PC-9 (cell line): ENCODE measurements around the gene SLC12A3. TPM values are rescaled to one million over a fixed set of nuclear protein-coding genes. Genes with fewer than 3 reads are reported as not detected.

Experiments used
- BruUV-seq: library from RNA; stranded (reverse); fragments of 400-500 nt; replicated peaks from 2 replicates; lab custom pipeline; 2021; lab: Mats Ljungman, UMichigan
- CTCF ChIA-PET: fragments of 300-600 bp; sonication (Branson Sonifier 250); formaldehyde crosslinking; loops from one replicate; lab custom pipeline; 2022; ENCODE audit warnings: antibody characterized with exemption; lab: Charles Lee
- POLR2A ChIA-PET: fragments of 300-600 bp; sonication (Branson Sonifier 250); formaldehyde crosslinking; loops from one replicate; lab custom pipeline; 2022; ENCODE audit warnings: antibody characterized with exemption; ENCODE audit not compliant: unreplicated experiment; lab: Charles Lee
- DNase-seq, 2 experiments: peaks; one replicate each; pipeline versions ENCODE4 v3.0.0 to v3.0.0-alpha.2; 2015 to 2022; ENCODE audit warnings: mixed read lengths in 1 of 2
- H2AFZ ChIP-seq: fragments of 200-600 bp; sonication (generic); 2 replicates; pipeline ENCODE4 v1.8.1; 2017; ENCODE audit warnings: antibody characterized with exemption
- H3F3A ChIP-seq: fragments of 200-600 bp; sonication (generic); 2 replicates; pipeline ENCODE4 v1.8.1; 2017; ENCODE audit warnings: antibody characterized with exemption, mild to moderate bottlenecking, low read depth; ENCODE audit not compliant: insufficient read depth
- H3K27ac ChIP-seq: fragments of 200-600 bp; sonication (generic); 2 replicates; pipeline ENCODE4 v1.6.1; 2016; ENCODE audit warnings: mixed run types
- H3K27me3 ChIP-seq: fragments of 200-600 bp; sonication (generic); 2 replicates; pipeline ENCODE4 v1.6.1; 2016; ENCODE audit warnings: low read depth, mixed run types; ENCODE audit not compliant: insufficient read depth
- H3K36me3 ChIP-seq: fragments of 200-600 bp; sonication (generic); 2 replicates; pipeline ENCODE4 v1.6.1; 2016; ENCODE audit warnings: low read depth, mixed run types
- H3K4me1 ChIP-seq: fragments of 200-600 bp; sonication (generic); replicated peaks from 2 replicates; pipeline ENCODE4 v1.6.1; 2016; ENCODE audit warnings: mixed run types; ENCODE audit not compliant: insufficient read depth
- H3K4me2 ChIP-seq: fragments of 200-600 bp; sonication (generic); 2 replicates; pipeline ENCODE4 v1.6.1; 2017; ENCODE audit warnings: mixed run types
- H3K4me3 ChIP-seq: fragments of 200-600 bp; sonication (generic); 2 replicates; pipeline ENCODE4 v1.6.1; 2016; ENCODE audit warnings: mixed run types
- H3K79me2 ChIP-seq: fragments of 200-600 bp; sonication (generic); 2 replicates; pipeline ENCODE4 v1.6.1; 2017; ENCODE audit warnings: low read depth, mixed run types
- H3K9me2 ChIP-seq: fragments of 200-600 bp; sonication (generic); 2 replicates; pipeline ENCODE4 v1.8.1; 2017; ENCODE audit warnings: mild to moderate bottlenecking; ENCODE audit not compliant: insufficient read depth
- H3K9me3 ChIP-seq: fragments of 200-600 bp; sonication (generic); 2 replicates; pipeline ENCODE4 v1.8.1; 2016; ENCODE audit warnings: low read depth; ENCODE audit not compliant: insufficient read depth
- H4K20me1 ChIP-seq: fragments of 200-600 bp; sonication (generic); 2 replicates; pipeline ENCODE4 v1.8.1; 2017; ENCODE audit not compliant: insufficient read depth
- CTCF ChIP-seq: fragments of 200-600 bp; sonication (generic); conservative IDR thresholded peaks from 2 replicates; pipeline ENCODE4 v1.6.1; 2017; ENCODE audit warnings: mixed run types, antibody characterized with exemption, mild to moderate bottlenecking, moderate library complexity
- EZH2 ChIP-seq: fragments of 200-600 bp; sonication (generic); IDR thresholded peaks from 2 replicates; pipeline ENCODE4 v1.8.0; 2017; ENCODE audit warnings: antibody characterized with exemption, low read depth
- intact Hi-C: fragments of 100-400 bp; cut with micrococcal nuclease; formaldehyde crosslinking; loops from one replicate; pipeline ENCODE4 v1.10.0; 2022; ENCODE audit not compliant: unreplicated experiment
- total RNA-seq: library from RNA; stranded (reverse); gene quantifications from 2 replicates; pipeline ENCODE4 v1.2.3, GENCODE V29; 2021

SLC12A3 gene
- total RNA-seq, 1 experiment from 2014 or later = 0.26 TPM

- 0 out of 2 replicates have a peak, but pooled peaks cover 3% of the 10 kb centered on the region for H3K4me1 ChIP-seq
- H3K36me3 ChIP-seq = no peaks in the 10 kb centered on the region
- ChIA-PET POLR2A (interaction anchor here (0.6 kb wide), 1 partner anchor 1486 kb away, joined by 6 read pairs; no protein-coding TSS in a partner anchor), CTCF (no interaction called here)
- no peaks in the 10 kb centered on the region for H4K20me1 ChIP-seq
- no peak overlapping the region for H3K4me2 ChIP-seq
- H3K4me3 ChIP-seq = no peak overlapping the region
- DNase-seq = no peak
- H2AFZ ChIP-seq = no peak overlapping the region
- BruUV-seq = no TSS peak
- no peak overlapping the region for H3K27ac ChIP-seq
- intact Hi-C loops = no loop called here
- no peaks in the 10 kb centered on the region for H3F3A ChIP-seq
- H3K9me3 ChIP-seq = no peaks in the 10 kb centered on the region
- no peaks in the 10 kb centered on the region for H3K9me2 ChIP-seq
- no peaks in the 10 kb centered on the region for H3K79me2 ChIP-seq
- H3K27me3 ChIP-seq = no peaks in the 10 kb centered on the region
- TF ChIP-seq EZH2 = no peak
- no peak for TF ChIP-seq CTCF
Observed at GRCh38 chr16:56912746-56913708, 48.0 kb downstream of the SLC12A3 start.

- peaks cover 11% of the 10 kb centered on the region; the same call in 1 of the 2 replicates for H3F3A ChIP-seq
- no peaks in the 10 kb centered on the region for H3K79me2 ChIP-seq
- DNase-seq = no peak
- no peaks in the 10 kb centered on the region for H4K20me1 ChIP-seq
- TF ChIP-seq CTCF (no peak), EZH2 (no peak)
- intact Hi-C loops = no loop called here
- ChIA-PET POLR2A (no interaction called here), CTCF (interaction anchor here (0.6 kb wide), 1 partner anchor 52 kb away, joined by 3 read pairs; no protein-coding TSS in a partner anchor)
- no peaks in the 10 kb centered on the region for H3K36me3 ChIP-seq
- BruUV-seq = no TSS peak
- no peak overlapping the region for H3K27ac ChIP-seq
- H3K4me2 ChIP-seq = no peak overlapping the region
- no peaks in the 10 kb centered on the region for H3K27me3 ChIP-seq
- no peak overlapping the region for H3K4me3 ChIP-seq
- peaks cover 18% of the 10 kb centered on the region for H3K4me1 ChIP-seq
- H3K9me2 ChIP-seq = no peaks in the 10 kb centered on the region
- H3K9me3 ChIP-seq = no peaks in the 10 kb centered on the region
- no peak overlapping the region for H2AFZ ChIP-seq
Observed at GRCh38 chr16:56914896-56915295, 49.9 kb downstream of the SLC12A3 start.

GRCh38 chr16:56915336-56916119, 50.5 kb downstream of the SLC12A3 start:
- no peak overlapping the region for H3K4me2 ChIP-seq
- DNase-seq = no peak
- H3K27ac ChIP-seq = no peak overlapping the region
- no peaks in the 10 kb centered on the region for H3K36me3 ChIP-seq
- ChIA-PET CTCF (interaction anchor here (0.6 kb wide), 1 partner anchor 51 kb away, joined by 3 read pairs; no protein-coding TSS in a partner anchor), POLR2A (no interaction called here)
- H3K9me3 ChIP-seq = no peaks in the 10 kb centered on the region
- intact Hi-C loops = no loop called here
- peaks cover 18% of the 10 kb centered on the region; the same call in 1 of the 2 replicates for H3F3A ChIP-seq
- H4K20me1 ChIP-seq = no peaks in the 10 kb centered on the region
- TF ChIP-seq CTCF = no peak
- H3K4me1 ChIP-seq = peaks cover 20% of the 10 kb centered on the region
- H3K27me3 ChIP-seq = no peaks in the 10 kb centered on the region
- H3K4me3 ChIP-seq = no peak overlapping the region
- no peaks in the 10 kb centered on the region for H3K9me2 ChIP-seq
- BruUV-seq = no TSS peak
- H3K79me2 ChIP-seq = no peaks in the 10 kb centered on the region
- no peak overlapping the region for H2AFZ ChIP-seq
